ENCODE measurements around the gene TMEM121B.

TMEM121B gene

GRCh38 chr22:17074648-17075002 is 46.5 kb downstream of the TMEM121B start:
- TF ChIP-seq CTCF (IDR thresholded peaks at IDR 0.05) = no peak
- no peak for TF ChIP-seq ZFX (IDR thresholded peaks at IDR 0.05; ENCODE audit: borderline replicate concordance)
- H3K27ac ChIP-seq = no peak overlapping the region

- TF ChIP-seq CTCF (IDR thresholded peaks at IDR 0.05) = no peak
- no peak for TF ChIP-seq ZFX (IDR thresholded peaks at IDR 0.05; ENCODE audit: borderline replicate concordance)
- no peak overlapping the region for H3K27ac ChIP-seq
These were observed 48.3 kb downstream of the TMEM121B start for GRCh38 chr22:17072877-17073276.
